ENCODE results near the gene LYPD4. TPM values are rescaled to one million over a fixed set of nuclear protein-coding genes. Genes with fewer than 3 reads are reported as not detected.

Gene LYPD4
- not detected in 2 replicates for polyA plus RNA-seq (2011; rRNA removed)
- not detected in 2 replicates for polyA plus RNA-seq (2012; cell fraction: cytosol; rRNA removed)
- polyA plus RNA-seq (2012; cell fraction: nucleus; rRNA removed), result not detected in 2 replicates
- not detected in 3 replicates for polyA plus RNA-seq (2017; fragmentation: RNase III; extraction: RNeasy Plus Mini Kit Qiagen cat#74134 plus additional on column Dnase treatment)
- polyA minus RNA-seq (2011; rRNA and poly(A)+ RNA removed), result not detected in 2 replicates

- CTCF ChIA-PET, result interaction anchor here (1.5 to 2.6 kb wide), 5 partner anchors 9 to 281 kb away, joined by 3 to 14 read pairs (median 7); partner anchors contain the start of gene CEACAM3
- peak; percentile 20 to 68; a peak in 4 of 6 replicates for ATAC-seq
- peak in 1 of 2 experiments; percentile 58 for DNase-seq (ENCODE audit: low read depth in 1 of 2, low spot score in 1 of 2)
- Histone ChIP-seq H3K9me3 (no peaks in the 10 kb centered on the region), H3K4me3 (no peak within 1 kb of the TSS), H3K4me1 (no peaks in the 10 kb centered on the region), H3K4me2 (no peak within 1 kb of the TSS), H3K27ac (no peak within 1 kb of the TSS)
- POLR2A ChIA-PET, result interaction anchor here (2.3 kb wide), 1 partner anchor 15 kb away, joined by 10 read pairs; the partner anchor contains the start of gene RPS19
- peak; percentile 80 for TF ChIP-seq E2F6 (IDR thresholded peaks at IDR 0.05; ENCODE audit: borderline replicate concordance, low read depth)
- peak; percentile 47; the same call in 1 of the 2 replicates for TF ChIP-seq MAX (IDR thresholded peaks at IDR 0.05)
- no peak for TF ChIP-seq RCOR1 (IDR thresholded peaks at IDR 0.05; ENCODE audit: low read depth, low read length)
- TF ChIP-seq CHD2 (IDR thresholded peaks at IDR 0.05; ENCODE audit: low read length, partially characterized antibody), result no peak
- WGBS (ENCODE audit: missing lambda C conversion rate), result 68% methylated on average over 30 of the region's 30 CpGs
- peak; percentile 46 for FAIRE-seq
These were observed at the start of gene LYPD4 for GRCh38 chr19:41844601-41845000. Gene LYPD4, minus strand, starts transcription at chr19:41844683. Its CDS starts 5,398 bp downstream, at chr19:41839285.

- peak in 1 of 2 experiments; percentile 87 for DNase-seq (ENCODE audit: low read depth in 1 of 2, low spot score in 1 of 2)
- Histone ChIP-seq H3K9me3 (no peaks in the 10 kb centered on the region), H3K4me1 (peaks cover 14% of the 10 kb centered on the region; the same call in 2 of the 3 replicates), H3K4me3 (no peak overlapping the region), H3K4me2 (no peak overlapping the region), H3K27ac (peak overlapping the region in 1 of 2 experiments; percentile 42; a peak in 1 of 6 replicates)
- ChIA-PET CTCF (interaction anchor here (2.7 kb wide), 1 partner anchor 11 kb away, joined by 18 read pairs; no protein-coding TSS in a partner anchor), POLR2A (no interaction called here)
- no peak for FAIRE-seq
- 70% methylated on average over 6 of the region's 6 CpGs for WGBS (ENCODE audit: missing lambda C conversion rate)
- peak; percentile 25 to 63 for ATAC-seq
- TF ChIP-seq GATA3 (IDR thresholded peaks at IDR 0.05; ENCODE audit: borderline replicate concordance) (peak; percentile 39; the same call in 1 of the 2 replicates), EHF (CRISPR knock-in tag; IDR thresholded peaks at IDR 0.05) (0 out of 2 replicates have a peak, but pooled peaks have one; percentile 56), PBX3 (IDR thresholded peaks at IDR 0.05) (0 out of 2 replicates have a peak, but pooled peaks have one; percentile 12), ZFP36 (IDR thresholded peaks at IDR 0.05; ENCODE audit: borderline replicate concordance, partially characterized antibody) (peak; percentile 15), FOSB (CRISPR knock-in tag; IDR thresholded peaks at IDR 0.05) (no peak)
These were observed 49.4 kb upstream of the LYPD4 start for GRCh38 chr19:41893899-41894298.

- H3K27ac ChIP-seq, result no peak overlapping the region
- ChIA-PET CTCF (interaction anchor here (0.8 to 4.0 kb wide), 10 partner anchors 8 to 189 kb away, joined by 3 to 17 read pairs (median 6); no protein-coding TSS in a partner anchor), POLR2A (interaction anchor here (0.7 kb wide), 1 partner anchor 49 kb away, joined by 3 read pairs; no protein-coding TSS in a partner anchor)
- ATAC-seq (no peak), FAIRE-seq (no peak), DNase-seq (ENCODE audit: low read depth in 1 of 2, low spot score in 1 of 2) (no peak)
- no peaks in the 10 kb centered on the region for H3K9me3 ChIP-seq
- TF ChIP-seq ELK1 (IDR thresholded peaks at IDR 0.05; ENCODE audit: low read depth, low read length), result no peak
- TF ChIP-seq SMC3 (IDR thresholded peaks at IDR 0.05), result no peak
- TF ChIP-seq REST (IDR thresholded peaks at IDR 0.05), result no peak
- peaks cover 17% of the 10 kb centered on the region; the same call in 2 of the 3 replicates for H3K4me1 ChIP-seq
- 92% methylated on average over 34 of the region's 34 CpGs for WGBS (ENCODE audit: missing lambda C conversion rate)
- no peak overlapping the region for H3K4me3 ChIP-seq
- H3K4me2 ChIP-seq, result no peak overlapping the region
These were observed 47.9 kb upstream of the LYPD4 start for GRCh38 chr19:41892173-41892902.
